Keratinocyte (primary cell): ENCODE results near the gene ELF2. TPM values are rescaled to one million over a fixed set of nuclear protein-coding genes. Genes with fewer than 3 reads are reported as not detected.

Experiments used
- DNase-seq: peaks from one replicate; pipeline ENCODE4 v3.0.0-alpha.2; 2011; ENCODE audit warnings: low read depth, missing footprints, low spot score
- FAIRE-seq: peaks from 2 replicates; lab custom pipeline; 2011; peaks lifted over from hg19 to GRCh38; lab: Jason Lieb, UNC
- H2AFZ ChIP-seq: 2 replicates; pipeline ENCODE4 v1.6.0; 2012; ENCODE audit warnings: low read length, control low read depth, inconsistent platforms; ENCODE audit not compliant: control insufficient read depth
- H3K27ac ChIP-seq: 2 replicates; pipeline ENCODE4 v1.5.1; 2011; ENCODE audit warnings: low read length; ENCODE audit not compliant: control insufficient read depth, insufficient read depth
- H3K27me3 ChIP-seq: 3 replicates; pipeline ENCODE4 v1.6.0; 2011; ENCODE audit warnings: low read length; ENCODE audit not compliant: control insufficient read depth, insufficient read depth; ENCODE audit errors: extremely low read depth
- H3K36me3 ChIP-seq, 2 experiments: 2 replicates in 1 of 2; 3 replicates in 1 of 2; pipeline ENCODE4 v1.5.1; 2011; ENCODE audit warnings: low read length in 2 of 2, mild to moderate bottlenecking in 1 of 2; ENCODE audit not compliant: control insufficient read depth in 2 of 2, insufficient read depth in 2 of 2; ENCODE audit errors: extremely low read depth in 1 of 2
- H3K4me1 ChIP-seq: 3 replicates; pipeline ENCODE4 v1.5.1; 2011; ENCODE audit warnings: low read length; ENCODE audit not compliant: control insufficient read depth, insufficient read depth; ENCODE audit errors: extremely low read depth
- H3K4me2 ChIP-seq: 3 replicates; pipeline ENCODE4 v1.6.0; 2011; ENCODE audit warnings: low read depth, low read length; ENCODE audit not compliant: control insufficient read depth, insufficient read depth; ENCODE audit errors: extremely low read depth
- H3K4me3 ChIP-seq, 3 experiments: fragments of 200-600 bp in 1 of 3; sonication (generic) in 1 of 3; 2 replicates in 2 of 3; 3 replicates in 1 of 3; pipeline ENCODE4 v1.5.1; 2011 to 2016; ENCODE audit warnings: low read length in 3 of 3, mild to moderate bottlenecking in 3 of 3, control low read depth in 2 of 3, inconsistent platforms in 1 of 3, low read depth in 1 of 3, mixed read lengths in 1 of 3, mixed run types in 1 of 3, moderate library complexity in 1 of 3; ENCODE audit not compliant: control insufficient read depth in 2 of 3, insufficient read depth in 2 of 3; ENCODE audit errors: extremely low read depth in 1 of 3
- H3K79me2 ChIP-seq: 2 replicates; pipeline ENCODE4 v1.6.0; 2012; ENCODE audit warnings: low read length; ENCODE audit not compliant: control insufficient read depth, insufficient read depth
- H3K9ac ChIP-seq: 3 replicates; pipeline ENCODE4 v1.6.0; 2011; ENCODE audit warnings: low read length; ENCODE audit not compliant: control insufficient read depth, insufficient read depth; ENCODE audit errors: extremely low read depth
- H3K9me1 ChIP-seq: 3 replicates; pipeline ENCODE4 v1.6.0; 2011; ENCODE audit warnings: low read length; ENCODE audit not compliant: control insufficient read depth, insufficient read depth; ENCODE audit errors: extremely low read depth
- H3K9me3 ChIP-seq: 2 replicates; pipeline ENCODE4 v1.5.1; 2012; ENCODE audit warnings: low read depth, low read length; ENCODE audit not compliant: control insufficient read depth
- H4K20me1 ChIP-seq: 3 replicates; pipeline ENCODE4 v1.6.0; 2011; ENCODE audit warnings: low read length; ENCODE audit not compliant: control insufficient read depth, insufficient read depth; ENCODE audit errors: extremely low read depth
- EZH2 ChIP-seq: IDR thresholded peaks from one replicate; pipeline ENCODE4 v1.6.1; 2012; ENCODE audit warnings: inconsistent platforms, mild to moderate bottlenecking, low read length, moderate library complexity
- dilution Hi-C: fragments of 300-500 bp; cut with MboI; formaldehyde crosslinking; loops from one replicate; pipeline ENCODE4 v1.7.0; 2020; ENCODE audit warnings: low sequenced_read_pairs; ENCODE audit not compliant: extremely low pct_ligation_motif_present
- polyA plus RNA-seq, 5 experiments: library from polyadenylated mRNA; depleted of rRNA in 3 of 5; stranded (reverse) in 3 of 5; stranded (forward) in 1 of 5; unstranded in 1 of 5; fragments of >200 nt; gene quantifications; 1 replicate in 1 of 5; 2 replicates in 3 of 5; 3 replicates in 1 of 5; pipeline versions ENCODE4 v1.2.1 to v1.2.3, GENCODE V29; 2011 to 2012; ENCODE audit warnings: missing spikeins in 2 of 5, low read depth in 1 of 5, low replicate concordance in 1 of 5
- TF ChIP-seq, protein P1 (sequence below), 3 experiments: IDR thresholded peaks in 1 of 3; conservative IDR thresholded peaks in 1 of 3; optimal IDR thresholded peaks in 1 of 3; 2 replicates in 2 of 3; 3 replicates in 1 of 3; pipeline versions ENCODE3 to v1.5.1; 2011; ENCODE audit warnings: low read length in 3 of 3, mild to moderate bottlenecking in 3 of 3, moderate library complexity in 2 of 3, control low read depth in 1 of 3, inconsistent platforms in 1 of 3; ENCODE audit not compliant: insufficient read depth in 2 of 3; ENCODE audit errors: extremely low read depth in 1 of 3

ELF2 gene
- polyA plus RNA-seq, 1 donor (not counting 4 experiments of a cell fraction or from before 2014, with no cell fraction given) = 19.6 TPM

DNA sequence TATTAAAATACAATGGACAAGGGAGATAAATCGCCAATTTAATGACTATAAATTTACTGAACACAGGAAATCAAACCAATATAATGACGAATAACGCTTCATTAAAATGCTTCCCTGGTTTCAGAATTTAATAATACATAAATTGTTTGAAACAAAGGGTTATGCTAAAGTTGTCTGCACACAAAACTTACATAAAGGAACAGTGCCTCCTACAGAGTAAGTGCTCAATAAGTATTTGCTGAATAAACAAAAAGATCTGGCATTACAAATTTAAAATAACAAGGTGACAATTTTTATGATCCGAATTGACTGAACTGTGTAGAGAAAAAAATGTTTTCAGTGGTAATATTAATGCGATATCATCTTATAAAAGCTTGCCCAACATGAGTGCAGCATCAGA lies 91.9 kb downstream of the ELF2 start:
- Histone ChIP-seq H3K4me2 (peak overlapping the region; percentile 98), H3K9ac (peak overlapping the region; percentile 94), H2AFZ (peak overlapping the region; percentile 74), H3K9me1 (no peaks in the 10 kb centered on the region), H3K9me3 (no peaks in the 10 kb centered on the region), H3K36me3 (no peaks in the 10 kb centered on the region), H3K4me3 (peak overlapping the region; percentile 54 to 91 (median 75)), H4K20me1 (no peaks in the 10 kb centered on the region), H3K79me2 (peaks cover 26% of the 10 kb centered on the region), H3K27ac (peak overlapping the region; percentile 84), H3K27me3 (no peaks in the 10 kb centered on the region), H3K4me1 (peaks cover 10% of the 10 kb centered on the region)
- no peak for FAIRE-seq
- no peak for TF ChIP-seq EZH2
- TF ChIP-seq, protein P1, sequence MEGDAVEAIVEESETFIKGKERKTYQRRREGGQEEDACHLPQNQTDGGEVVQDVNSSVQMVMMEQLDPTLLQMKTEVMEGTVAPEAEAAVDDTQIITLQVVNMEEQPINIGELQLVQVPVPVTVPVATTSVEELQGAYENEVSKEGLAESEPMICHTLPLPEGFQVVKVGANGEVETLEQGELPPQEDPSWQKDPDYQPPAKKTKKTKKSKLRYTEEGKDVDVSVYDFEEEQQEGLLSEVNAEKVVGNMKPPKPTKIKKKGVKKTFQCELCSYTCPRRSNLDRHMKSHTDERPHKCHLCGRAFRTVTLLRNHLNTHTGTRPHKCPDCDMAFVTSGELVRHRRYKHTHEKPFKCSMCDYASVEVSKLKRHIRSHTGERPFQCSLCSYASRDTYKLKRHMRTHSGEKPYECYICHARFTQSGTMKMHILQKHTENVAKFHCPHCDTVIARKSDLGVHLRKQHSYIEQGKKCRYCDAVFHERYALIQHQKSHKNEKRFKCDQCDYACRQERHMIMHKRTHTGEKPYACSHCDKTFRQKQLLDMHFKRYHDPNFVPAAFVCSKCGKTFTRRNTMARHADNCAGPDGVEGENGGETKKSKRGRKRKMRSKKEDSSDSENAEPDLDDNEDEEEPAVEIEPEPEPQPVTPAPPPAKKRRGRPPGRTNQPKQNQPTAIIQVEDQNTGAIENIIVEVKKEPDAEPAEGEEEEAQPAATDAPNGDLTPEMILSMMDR (optimal IDR thresholded peaks at IDR 0.05 in 1 of 3, IDR thresholded peaks at IDR 0.05 in 1 of 3, conservative IDR thresholded peaks at IDR 0.05 in 1 of 3; ENCODE audit: extremely low read depth in 1 of 3, insufficient read depth in 2 of 3, low read length in 3 of 3) = peak in 1 of 3 experiments; percentile 18
- dilution Hi-C loops = no loop called here
- DNase-seq = no peak

DNA sequence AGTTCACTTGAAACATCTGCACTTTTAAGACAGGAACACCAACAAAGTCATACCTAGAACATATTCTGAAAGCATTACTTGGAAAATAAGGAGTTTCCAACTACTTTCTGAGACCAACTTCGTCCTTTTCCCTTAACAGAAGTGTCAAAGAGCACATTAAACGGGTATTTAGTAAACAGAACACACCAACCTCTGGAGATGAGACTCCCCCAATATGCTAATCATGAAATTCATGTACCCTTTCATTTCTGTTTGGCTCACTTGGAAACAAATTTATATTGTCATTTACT lies 92.3 kb downstream of the ELF2 start:
- H3K4me2 ChIP-seq = peak overlapping the region; percentile 98
- dilution Hi-C loops = no loop called here

More for the DNA sequence above, 92.3 kb downstream of the ELF2 start:
- Histone ChIP-seq H3K79me2 (peaks cover 30% of the 10 kb centered on the region), H3K36me3 (no peaks in the 10 kb centered on the region), H2AFZ (peak overlapping the region; percentile 74), H3K4me3 (peak overlapping the region; percentile 54 to 91 (median 75)), H3K4me1 (peaks cover 10% of the 10 kb centered on the region), H3K9me3 (no peaks in the 10 kb centered on the region), H3K9ac (peak overlapping the region; percentile 94), H4K20me1 (no peaks in the 10 kb centered on the region), H3K27me3 (no peaks in the 10 kb centered on the region), H3K9me1 (no peaks in the 10 kb centered on the region), H3K27ac (peak overlapping the region; percentile 84)
- TF ChIP-seq, protein P1 (optimal IDR thresholded peaks at IDR 0.05 in 1 of 3, IDR thresholded peaks at IDR 0.05 in 1 of 3, conservative IDR thresholded peaks at IDR 0.05 in 1 of 3; ENCODE audit: extremely low read depth in 1 of 3, insufficient read depth in 2 of 3, low read length in 3 of 3) = no peak
- TF ChIP-seq EZH2 = no peak
- no peak for FAIRE-seq
- DNase-seq = no peak
